PC-3 (cell line): Measurements from ENCODE around the gene LBHD2. TPM values are rescaled to one million over a fixed set of nuclear protein-coding genes. Genes with fewer than 3 reads are reported as not detected.
"Not testable (repeated sequence)": the region's sequence is repeated elsewhere in the genome, so short reads cannot be mapped to it uniquely, and the experiment has no call there.

ENCODE experiments used
- ATAC-seq: fragments of 200-7000 bp; cut with Tn5 transposase; 2 replicates; pipeline ENCODE4 v1.9.1; 2020; ENCODE audit warnings: mild to moderate bottlenecking, moderate library complexity
- BruUV-seq: library from RNA; stranded (reverse); fragments of 400-500 nt; replicated peaks from 2 replicates; lab custom pipeline; 2021; lab: Mats Ljungman, UMichigan
- CTCF ChIA-PET: fragments of 300-600 bp; sonication (Branson Sonifier 250); formaldehyde crosslinking; loops from one replicate; lab custom pipeline; 2022; ENCODE audit warnings: antibody characterized with exemption; lab: Charles Lee
- POLR2A ChIA-PET: fragments of 300-600 bp; sonication (Branson Sonifier 250); formaldehyde crosslinking; loops from one replicate; lab custom pipeline; 2022; ENCODE audit warnings: antibody characterized with exemption; ENCODE audit not compliant: unreplicated experiment; lab: Charles Lee
- DNase-seq: peaks from one replicate; pipeline ENCODE4 v3.0.0-alpha.2; 2015
- H2AFZ ChIP-seq: fragments of 300-600 bp; sonication (generic); 2 replicates; pipeline ENCODE4 v1.6.0; 2016; ENCODE audit warnings: antibody characterized with exemption, low read length
- H3F3A ChIP-seq: fragments of 300-600 bp; sonication (generic); one replicate; pipeline ENCODE4 v1.6.0; 2017; ENCODE audit warnings: antibody characterized with exemption, low read length, control low read depth, mild to moderate bottlenecking; ENCODE audit not compliant: unreplicated experiment
- H3K27ac ChIP-seq: fragments of 300-600 bp; sonication (generic); 2 replicates; pipeline ENCODE4 v1.5.1; 2016; ENCODE audit warnings: mild to moderate bottlenecking, low read length
- H3K27me3 ChIP-seq: fragments of 300-600 bp; sonication (generic); 2 replicates; pipeline ENCODE4 v1.6.1; 2016; ENCODE audit warnings: low read length, mixed read lengths
- H3K36me3 ChIP-seq: fragments of 300-600 bp; sonication (generic); 2 replicates; pipeline ENCODE4 v1.6.1; 2016; ENCODE audit warnings: low read depth, mixed run types, low read length, mixed read lengths
- H3K4me1 ChIP-seq: fragments of 300-600 bp; sonication (generic); 2 replicates; pipeline ENCODE4 v1.5.1; 2016; ENCODE audit warnings: low read length; ENCODE audit not compliant: insufficient read depth
- H3K4me2 ChIP-seq: fragments of 300-600 bp; sonication (generic); 2 replicates; pipeline ENCODE4 v1.6.0; 2016; ENCODE audit warnings: low read length
- H3K4me3 ChIP-seq: fragments of 300-600 bp; sonication (generic); 2 replicates; pipeline ENCODE4 v1.5.1; 2016; ENCODE audit warnings: mild to moderate bottlenecking, low read length, mixed read lengths
- H3K79me2 ChIP-seq: fragments of 300-600 bp; sonication (generic); 2 replicates; pipeline ENCODE4 v1.6.1; 2017; ENCODE audit warnings: low read length, mixed read lengths
- H3K9ac ChIP-seq: fragments of 300-600 bp; sonication (generic); 2 replicates; pipeline ENCODE4 v1.6.0; 2016; ENCODE audit warnings: mild to moderate bottlenecking, low read length
- H3K9me2 ChIP-seq: fragments of 300-600 bp; sonication (generic); replicated peaks from 2 replicates; pipeline ENCODE4 v1.6.1; 2016; ENCODE audit warnings: mixed run types, low read length, mixed read lengths
- H3K9me3 ChIP-seq: fragments of 300-600 bp; sonication (generic); 2 replicates; pipeline ENCODE4 v1.6.1; 2016; ENCODE audit warnings: low read length, mixed read lengths
- H4K20me1 ChIP-seq: fragments of 300-600 bp; sonication (generic); 2 replicates; pipeline ENCODE4 v1.6.1; 2016; ENCODE audit warnings: low read length, mixed read lengths
- CTCF ChIP-seq: fragments of 300-600 bp; sonication (generic); conservative IDR thresholded peaks from 2 replicates; pipeline ENCODE4 v1.5.1; 2017; ENCODE audit warnings: antibody characterized with exemption, low read depth, mild to moderate bottlenecking, low read length
- EZH2 ChIP-seq: fragments of 300-600 bp; sonication (generic); IDR thresholded peaks from one replicate; pipeline ENCODE4 v1.6.1; 2017; ENCODE audit warnings: antibody characterized with exemption, mild to moderate bottlenecking, low read length; ENCODE audit not compliant: unreplicated experiment
- EZH2phosphoT487 ChIP-seq: fragments of 300-600 bp; sonication (generic); IDR thresholded peaks from 2 replicates; pipeline ENCODE4 v1.6.1; 2018; ENCODE audit warnings: mild to moderate bottlenecking, antibody characterized with exemption, low read length, borderline replicate concordance
- intact Hi-C: fragments of 100-400 bp; cut with micrococcal nuclease; formaldehyde crosslinking; loops from 2 replicates; pipeline ENCODE4 v1.9.0; 2023
- total RNA-seq: library from RNA; depleted of rRNA; stranded (reverse); fragments of >200 nt; gene quantifications from 2 replicates; pipeline ENCODE4 v1.2.3, GENCODE V29; 2014

The LBHD2 gene
- total RNA-seq, 1 experiment from 2014 or later: not detected

GRCh38 chr14:103115845-103116572 is 32.0 kb downstream of the LBHD2 start:
- Histone ChIP-seq H3K4me1 (peaks cover 11% of the 10 kb centered on the region), H3K4me2 (no peak overlapping the region), H3F3A (no peaks in the 10 kb centered on the region), H3K4me3 (no peak overlapping the region), H3K36me3 (no peaks in the 10 kb centered on the region), H2AFZ (no peak overlapping the region), H3K79me2 (no peaks in the 10 kb centered on the region), H3K9me3 (no peaks in the 10 kb centered on the region), H3K27me3 (no peaks in the 10 kb centered on the region), H3K27ac (no peak overlapping the region), H3K9ac (no peak overlapping the region), H4K20me1 (no peaks in the 10 kb centered on the region), H3K9me2 (no peaks in the 10 kb centered on the region)
- DNase-seq: peak; percentile 75
- ChIA-PET CTCF (no interaction called here), POLR2A (no interaction called here)
- peak; percentile 58 for ATAC-seq
- intact Hi-C loops: no loop called here
- BruUV-seq: no TSS peak
- no peak for TF ChIP-seq EZH2phosphoT487
- no peak for TF ChIP-seq EZH2
- no peak for TF ChIP-seq CTCF

- H3K36me3 ChIP-seq: no peaks in the 10 kb centered on the region
- no peaks in the 10 kb centered on the region for H3K9me2 ChIP-seq
- H3K9ac ChIP-seq: no peak overlapping the region
- H2AFZ ChIP-seq: no peak overlapping the region
- no peaks in the 10 kb centered on the region for H3K79me2 ChIP-seq
- no TSS peak for BruUV-seq
- H3K4me2 ChIP-seq: no peak overlapping the region
- intact Hi-C loops: no loop called here
- H3F3A ChIP-seq: no peaks in the 10 kb centered on the region
- ChIA-PET POLR2A (no interaction called here), CTCF (no interaction called here)
- DNase-seq: no peak
- no peak for ATAC-seq
- H4K20me1 ChIP-seq: no peaks in the 10 kb centered on the region
- H3K27me3 ChIP-seq: no peaks in the 10 kb centered on the region
- no peaks in the 10 kb centered on the region for H3K9me3 ChIP-seq
- no peak overlapping the region for H3K4me3 ChIP-seq
- H3K27ac ChIP-seq: no peak overlapping the region
- no peak for TF ChIP-seq EZH2
- TF ChIP-seq EZH2phosphoT487: no peak
- TF ChIP-seq CTCF: no peak
- peaks cover 8% of the 10 kb centered on the region for H3K4me1 ChIP-seq
These were observed 32.6 kb downstream of the LBHD2 start for GRCh38 chr14:103116636-103117035.

- intact Hi-C loops, H2AFZ ChIP-seq, H3K27ac ChIP-seq, H3K36me3 ChIP-seq, H3K4me2 ChIP-seq, CTCF ChIA-PET, H3K4me3 ChIP-seq, DNase-seq, H4K20me1 ChIP-seq, H3K27me3 ChIP-seq, POLR2A ChIA-PET, H3F3A ChIP-seq, BruUV-seq, H3K9me2 ChIP-seq, H3K9me3 ChIP-seq, ATAC-seq, H3K79me2 ChIP-seq, H3K9ac ChIP-seq: not testable (repeated sequence)
- peaks cover 14% of the 10 kb centered on the region for H3K4me1 ChIP-seq
These were observed 33.5 kb downstream of the LBHD2 start for GRCh38 chr14:103117499-103117898.
